Calu3 (cell line): Measurements from ENCODE around the gene KIF3B. TPM values are rescaled to one million over a fixed set of nuclear protein-coding genes. Genes with fewer than 3 reads are reported as not detected.

Experiments
- BruUV-seq: library from RNA; stranded (reverse); fragments of 400-500 nt; replicated peaks from 2 replicates; lab custom pipeline; 2021; lab: Mats Ljungman, UMichigan
- CTCF ChIA-PET: fragments of 300-600 bp; sonication (Branson Sonifier 250); formaldehyde crosslinking; loops from one replicate; lab custom pipeline; 2022; ENCODE audit warnings: antibody characterized with exemption; lab: Charles Lee
- DNase-seq: peaks from one replicate; pipeline ENCODE4 v3.0.0; 2022
- H3K27ac Mint-ChIP-seq: one replicate; pipeline ENCODE4 v1.8.0; 2022; ENCODE audit warnings: mixed read lengths; ENCODE audit not compliant: unreplicated experiment
- H3K27me3 Mint-ChIP-seq: one replicate; pipeline ENCODE4 v1.8.0; 2022; ENCODE audit warnings: mixed read lengths; ENCODE audit not compliant: unreplicated experiment
- H3K36me3 Mint-ChIP-seq: one replicate; pipeline ENCODE4 v1.8.0; 2022; ENCODE audit warnings: mild to moderate bottlenecking, moderate library complexity, mixed read lengths; ENCODE audit not compliant: insufficient read depth, unreplicated experiment
- H3K4me1 Mint-ChIP-seq: one replicate; pipeline ENCODE4 v1.8.0; 2022; ENCODE audit warnings: mild to moderate bottlenecking, low read depth, mixed read lengths; ENCODE audit not compliant: unreplicated experiment
- H3K4me3 Mint-ChIP-seq: one replicate; pipeline ENCODE4 v1.8.0; 2022; ENCODE audit warnings: mild to moderate bottlenecking, low read depth, moderate library complexity, mixed read lengths; ENCODE audit not compliant: unreplicated experiment
- H3K9me3 Mint-ChIP-seq: one replicate; pipeline ENCODE4 v1.8.0; 2022; ENCODE audit warnings: low read depth, mixed read lengths; ENCODE audit not compliant: unreplicated experiment
- CTCF ChIP-seq: fragments of 200-600 bp; IDR thresholded peaks from one replicate; pipeline ENCODE4 v1.8.0; 2022; ENCODE audit warnings: antibody characterized with exemption; ENCODE audit not compliant: unreplicated experiment
- intact Hi-C: fragments of 100-400 bp; cut with micrococcal nuclease; formaldehyde crosslinking; loops from one replicate; pipeline ENCODE4 v1.10.0; 2022; ENCODE audit not compliant: unreplicated experiment
- total RNA-seq: library from RNA; stranded (reverse); gene quantifications from 2 replicates; pipeline ENCODE4 v1.2.3, GENCODE V29; 2022

KIF3B gene
- total RNA-seq, 1 experiment from 2014 or later: 51.2 TPM

GRCh38 chr20:32296819-32297420, 19.5 kb downstream of the KIF3B start:
- intact Hi-C loops: no loop called here
- Mint-ChIP-seq H3K27ac (no peak overlapping the region), H3K4me3 (no peak overlapping the region), H3K27me3 (no peaks in the 10 kb centered on the region), H3K36me3 (peaks cover 5% of the 10 kb centered on the region), H3K4me1 (peaks cover 38% of the 10 kb centered on the region), H3K9me3 (no peaks in the 10 kb centered on the region)
- TF ChIP-seq CTCF: no peak
- no peak for DNase-seq
- no TSS peak for BruUV-seq
- CTCF ChIA-PET: no interaction called here

DNA sequence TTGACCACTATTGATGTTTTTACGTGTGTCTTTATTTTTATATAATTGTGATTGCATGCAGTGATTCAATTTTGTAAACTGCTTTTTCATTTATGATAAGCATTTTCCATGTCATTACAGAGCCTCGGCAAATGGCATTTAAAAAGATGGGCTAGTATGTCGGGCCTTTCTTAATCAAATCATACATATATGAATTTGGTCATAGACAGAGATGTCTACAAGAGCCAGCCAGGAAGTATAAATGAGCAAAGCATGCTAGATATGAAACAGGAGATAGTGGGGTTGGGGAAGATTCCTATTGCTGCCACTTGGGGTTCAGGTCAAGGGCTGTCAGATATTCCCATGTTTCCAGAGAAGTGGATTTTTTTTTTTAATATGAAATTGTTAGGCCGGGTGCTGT, 20.0 kb downstream of the KIF3B start:
- H3K27me3 Mint-ChIP-seq: no peaks in the 10 kb centered on the region
- BruUV-seq: no TSS peak
- H3K4me1 Mint-ChIP-seq: peaks cover 43% of the 10 kb centered on the region
- no peak for TF ChIP-seq CTCF
- CTCF ChIA-PET: interaction anchor here (0.6 kb wide), 1 partner anchor 11 kb away, joined by 4 read pairs; no protein-coding TSS in a partner anchor
- H3K4me3 Mint-ChIP-seq: no peak overlapping the region
- H3K36me3 Mint-ChIP-seq: peaks cover 5% of the 10 kb centered on the region
- DNase-seq: no peak
- H3K9me3 Mint-ChIP-seq: no peaks in the 10 kb centered on the region
- intact Hi-C loops: no loop called here
- H3K27ac Mint-ChIP-seq: no peak overlapping the region

- Mint-ChIP-seq H3K36me3 (peaks cover 5% of the 10 kb centered on the region), H3K27me3 (no peaks in the 10 kb centered on the region), H3K4me3 (no peak overlapping the region), H3K9me3 (no peaks in the 10 kb centered on the region), H3K4me1 (peaks cover 35% of the 10 kb centered on the region), H3K27ac (no peak overlapping the region)
- no peak for TF ChIP-seq CTCF
- CTCF ChIA-PET: no interaction called here
- no TSS peak for BruUV-seq
- no peak for DNase-seq
- intact Hi-C loops: no loop called here
Observed at GRCh38 chr20:32300647-32301046, 23.2 kb downstream of the KIF3B start.

GRCh38 chr20:32301719-32302506, 24.5 kb downstream of the KIF3B start:
- Mint-ChIP-seq H3K27ac (no peak overlapping the region), H3K9me3 (no peaks in the 10 kb centered on the region), H3K4me3 (no peak overlapping the region), H3K36me3 (peaks cover 5% of the 10 kb centered on the region), H3K4me1 (peaks cover 29% of the 10 kb centered on the region), H3K27me3 (no peaks in the 10 kb centered on the region)
- DNase-seq: no peak
- CTCF ChIA-PET: interaction anchor here (0.6 to 0.8 kb wide), 2 partner anchors 12 to 328 kb away, joined by 3 to 14 read pairs; no protein-coding TSS in a partner anchor
- TF ChIP-seq CTCF: no peak
- no TSS peak for BruUV-seq
- intact Hi-C loops: no loop called here
